Inflammatory macrophage treated with lipopolysaccharide for 4 hours (primary cell): ENCODE data around the gene PECR.
"Not testable (repeated sequence)": the region's sequence is repeated elsewhere in the genome, so short reads cannot be mapped to it uniquely, and the experiment has no call there.

Source experiments
- DNase-seq: peaks from one replicate; pipeline ENCODE4 v3.0.0-alpha.2; 2020

PECR gene

GRCh38 chr2:216023055-216023648 is 58.5 kb downstream of the PECR start:
- DNase-seq, result peak; percentile 67

GRCh38 chr2:216021768-216022565 is 59.6 kb downstream of the PECR start:
- DNase-seq, result peak; percentile 48

- no peak for DNase-seq
These were observed 62.9 kb downstream of the PECR start for GRCh38 chr2:216018709-216019108.

GRCh38 chr2:216017365-216017764 is 64.2 kb downstream of the PECR start:
- peak; percentile 90 for DNase-seq

- DNase-seq, result no peak
These were observed 65.0 kb downstream of the PECR start for GRCh38 chr2:216016581-216016980.

- DNase-seq, result peak; percentile 75
These were observed 65.7 kb downstream of the PECR start for GRCh38 chr2:216015722-216016464.

- DNase-seq, result no peak
These were observed 66.6 kb downstream of the PECR start for GRCh38 chr2:216014986-216015385.

- DNase-seq, result no peak
These were observed 67.6 kb downstream of the PECR start for GRCh38 chr2:216014006-216014405.

- DNase-seq, result peak; percentile 89
These were observed 68.3 kb downstream of the PECR start, which contains the start of gene MREG for GRCh38 chr2:216013080-216013909. MREG (minus strand) TSS chr2:216013551; CDS start chr2:216013327, 224 bp downstream.

- DNase-seq, result no peak
These were observed 68.9 kb downstream of the PECR start for GRCh38 chr2:216012830-216013079.

GRCh38 chr2:216012133-216012829 is 69.3 kb downstream of the PECR start:
- DNase-seq, result peak; percentile 78

GRCh38 chr2:216009215-216009614 is 72.4 kb downstream of the PECR start:
- DNase-seq, result not testable (repeated sequence)

- DNase-seq, result no peak
These were observed 73.2 kb downstream of the PECR start for GRCh38 chr2:216008387-216008786.

- DNase-seq, result peak; percentile 99
These were observed 75.4 kb downstream of the PECR start for GRCh38 chr2:216006164-216006663.

- peak; percentile 96 for DNase-seq
These were observed 76.8 kb downstream of the PECR start for GRCh38 chr2:216004697-216005283.

- DNase-seq, result no peak
These were observed 77.5 kb downstream of the PECR start for GRCh38 chr2:216003876-216004696.

- no peak for DNase-seq
These were observed 78.9 kb downstream of the PECR start for GRCh38 chr2:216002693-216003092.

GRCh38 chr2:216002101-216002678 is 79.4 kb downstream of the PECR start:
- no peak for DNase-seq

GRCh38 chr2:216001216-216002100 is 80.2 kb downstream of the PECR start:
- DNase-seq, result peak; percentile 53
